SHP77 (cell line): ENCODE data around the gene FHAD1.
"Not testable (repeated sequence)": the region's sequence is repeated elsewhere in the genome, so short reads cannot be mapped to it uniquely, and the experiment has no call there.

Experiments used
- DNase-seq, 2 experiments: peaks; one replicate each; lab custom pipeline; 2025; lab: John Stamatoyannopoulos, UW

Gene FHAD1

GRCh38 chr1:15370781-15371520 lies 123.9 kb downstream of the FHAD1 start:
- DNase-seq: peak in 1 of 2 experiments; percentile 24

- no peak for DNase-seq
These were observed 124.9 kb downstream of the FHAD1 start for GRCh38 chr1:15371610-15372545.

DNA sequence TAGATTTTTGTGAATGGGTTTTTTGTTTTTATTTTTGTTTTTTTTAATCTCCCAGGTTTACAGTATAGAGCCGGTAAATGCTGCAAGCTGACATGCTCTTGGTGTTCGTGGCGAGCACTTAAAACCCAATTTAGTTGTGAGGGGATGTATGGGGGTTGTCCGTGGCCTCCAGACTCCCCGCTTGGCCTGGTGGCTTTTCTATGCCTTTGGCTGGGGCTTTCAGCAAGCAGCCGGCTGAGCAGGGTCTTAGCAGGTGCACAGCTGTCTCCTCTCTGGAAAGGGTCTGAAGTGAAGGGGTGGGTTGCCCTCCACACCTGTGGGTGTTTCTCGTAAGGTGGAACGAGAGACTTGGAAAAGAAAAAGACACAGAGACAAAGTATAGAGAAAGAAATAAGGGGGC lies 131.7 kb downstream of the FHAD1 start:
- DNase-seq: no peak

DNA sequence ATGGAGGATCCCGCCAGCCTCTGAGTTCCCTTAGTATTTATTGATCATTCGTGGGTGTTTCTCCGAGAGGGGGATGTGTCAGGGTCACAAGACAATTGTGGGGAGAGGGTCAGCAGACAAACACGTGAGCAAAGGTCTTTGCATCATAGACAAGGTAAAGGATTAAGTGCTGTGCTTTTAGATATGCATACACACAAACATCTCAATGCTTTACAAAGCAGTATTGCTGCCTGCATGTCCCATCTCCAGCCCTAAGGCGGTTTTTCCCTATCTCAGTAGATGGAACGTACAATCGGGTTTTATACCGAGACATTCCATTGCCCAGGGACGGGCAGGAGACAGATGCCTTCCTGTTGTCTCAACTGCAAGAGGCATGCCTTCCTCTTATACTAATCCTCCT lies 132.1 kb downstream of the FHAD1 start:
- DNase-seq: not testable (repeated sequence)

GRCh38 chr1:15380601-15381508 lies 133.8 kb downstream of the FHAD1 start:
- DNase-seq: no peak

DNA sequence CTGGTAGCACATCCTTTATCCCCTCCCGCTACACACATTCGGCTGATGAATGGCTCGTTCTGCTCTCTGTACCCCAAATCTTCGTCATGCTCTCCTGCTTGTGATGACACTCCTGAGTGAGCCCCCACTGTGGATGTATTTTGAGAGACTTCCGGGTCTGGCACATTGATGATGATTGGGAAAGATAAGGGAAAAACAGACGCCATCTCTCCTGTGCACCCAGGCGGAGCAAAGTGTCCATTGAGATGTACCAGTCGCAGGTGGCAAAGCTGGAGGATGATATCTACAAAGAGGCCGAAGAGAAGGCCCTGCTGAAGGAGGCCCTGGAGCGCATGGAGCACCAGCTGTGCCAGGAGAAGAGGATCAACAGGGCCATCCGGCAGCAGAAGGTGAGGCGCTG lies 134.8 kb downstream of the FHAD1 start:
- DNase-seq: no peak

- DNase-seq: no peak
These were observed 135.8 kb downstream of the FHAD1 start for GRCh38 chr1:15382601-15383518.

GRCh38 chr1:15383810-15384209 lies 136.8 kb downstream of the FHAD1 start:
- DNase-seq: no peak

GRCh38 chr1:15384301-15384901 lies 137.4 kb downstream of the FHAD1 start:
- no peak for DNase-seq

- no peak for DNase-seq
These were observed 138.4 kb downstream of the FHAD1 start for GRCh38 chr1:15385420-15385819.

GRCh38 chr1:15386164-15386749 lies 139.2 kb downstream of the FHAD1 start:
- DNase-seq: no peak

GRCh38 chr1:15388201-15388880 lies 141.3 kb downstream of the FHAD1 start:
- no peak for DNase-seq

GRCh38 chr1:15389828-15390227 lies 142.8 kb downstream of the FHAD1 start:
- not testable (repeated sequence) for DNase-seq

DNA sequence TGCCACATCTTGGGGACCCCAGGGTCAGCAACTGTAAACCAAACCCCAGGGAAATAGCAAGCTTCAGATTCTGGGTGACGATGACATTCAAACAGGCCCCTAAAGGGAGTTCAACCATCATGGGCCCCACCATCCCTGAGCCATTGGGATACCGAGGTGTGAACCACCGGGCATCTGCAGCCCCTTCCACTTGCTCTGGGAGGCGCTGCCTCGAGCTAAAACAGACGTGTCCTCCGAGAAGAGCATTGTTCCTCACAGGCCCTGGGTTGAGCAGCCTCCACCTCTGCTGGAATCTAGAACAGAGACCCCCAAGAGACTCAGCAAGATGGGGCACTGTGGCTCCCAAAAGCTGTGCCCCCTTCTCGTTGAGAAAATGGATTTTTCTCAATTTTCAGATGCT lies 143.6 kb downstream of the FHAD1 start:
- DNase-seq: no peak

DNA sequence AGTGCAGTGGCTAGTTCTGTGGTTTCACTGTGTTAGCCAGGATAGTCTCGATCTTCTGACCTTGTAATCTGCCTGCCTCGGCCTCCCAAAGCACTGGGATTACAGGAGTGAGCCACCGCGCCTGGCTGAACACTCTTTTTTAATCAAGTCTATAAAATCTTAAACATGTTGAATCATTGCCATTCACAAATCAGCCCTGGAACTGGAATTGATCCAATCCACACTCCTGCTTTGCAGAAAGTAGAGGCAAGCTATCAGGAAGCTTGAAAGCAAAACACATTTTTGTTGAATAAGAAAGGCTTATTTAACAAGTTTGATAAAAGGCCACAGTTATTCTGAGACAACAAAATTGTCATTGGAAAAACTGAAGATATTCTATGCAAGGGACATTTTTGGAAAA lies 144.3 kb downstream of the FHAD1 start:
- DNase-seq: no peak

DNA sequence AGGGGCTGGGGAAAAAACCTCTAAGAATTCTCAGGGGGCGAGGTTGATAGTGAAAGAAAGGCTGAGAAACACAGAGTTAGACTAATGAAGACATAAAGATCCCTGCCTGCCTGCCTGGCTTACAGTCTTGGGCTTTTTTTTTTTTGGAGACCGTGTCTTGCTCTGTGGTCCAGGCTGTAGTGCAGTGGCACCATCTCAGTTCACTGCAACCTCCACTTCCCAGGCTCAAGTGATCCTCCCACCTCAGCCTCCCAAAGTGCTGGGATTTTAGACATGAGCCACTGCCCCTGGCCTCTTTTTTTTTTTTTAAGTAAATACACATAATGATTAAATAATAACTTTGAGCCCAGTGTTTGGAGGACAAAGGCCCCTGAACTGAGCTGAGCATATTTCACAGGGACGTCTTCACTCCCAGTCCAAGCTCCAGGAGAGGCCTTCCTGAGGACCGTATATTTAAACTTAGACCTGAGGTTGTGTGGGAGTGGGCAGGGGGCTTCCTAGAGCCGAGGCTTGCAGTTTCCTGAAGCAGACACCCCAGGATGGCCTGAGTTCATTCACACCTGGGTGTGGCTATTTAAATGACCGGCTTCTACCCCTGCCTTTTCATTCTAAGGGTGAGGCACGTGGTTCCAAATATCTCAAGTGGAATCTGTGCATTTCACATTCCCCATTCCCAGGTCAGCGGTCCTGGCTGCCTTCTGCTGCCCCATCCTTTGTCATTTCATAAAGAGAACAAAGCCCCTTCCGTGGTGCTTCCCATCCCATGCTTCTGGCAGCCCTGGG lies 146.6 kb downstream of the FHAD1 start:
- no peak for DNase-seq

DNA sequence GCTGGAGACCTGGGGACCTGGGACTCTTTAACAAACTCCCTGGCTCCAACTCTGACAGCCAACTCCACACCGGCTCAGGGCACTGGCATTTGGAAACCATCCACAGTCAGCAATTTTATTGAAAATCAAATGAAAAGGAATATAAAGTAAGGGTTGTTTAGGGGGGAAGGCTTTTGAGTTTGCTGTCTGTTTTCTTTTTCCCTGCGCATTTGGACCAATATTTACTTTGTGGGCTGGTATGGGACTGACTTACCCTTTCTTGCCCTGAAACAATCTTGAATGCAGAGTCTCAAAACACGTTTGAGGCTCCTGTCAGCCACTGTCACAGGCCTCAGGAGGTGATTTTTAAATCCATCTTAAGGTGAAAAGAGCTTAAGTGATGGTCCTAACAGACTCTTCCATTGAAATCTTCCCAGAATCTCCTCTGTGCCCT lies 147.3 kb downstream of the FHAD1 start:
- DNase-seq: no peak

- no peak for DNase-seq
These were observed 150.2 kb downstream of the FHAD1 start for GRCh38 chr1:15397236-15397635.

GRCh38 chr1:15399710-15400109 lies 152.7 kb downstream of the FHAD1 start:
- DNase-seq: no peak
